Mucosa of gallbladder (tissue), 1 donor: ENCODE data around the gene ARL14. TPM values are rescaled to one million over a fixed set of nuclear protein-coding genes. Genes with fewer than 3 reads are reported as not detected.
"Not testable (repeated sequence)": the region's sequence is repeated elsewhere in the genome, so short reads cannot be mapped to it uniquely, and the experiment has no call there.

ENCODE experiments used
- DNase-seq: peaks from one replicate; pipeline ENCODE4 v3.0.0-alpha.2; 2020; ENCODE audit warnings: low spot score
- total RNA-seq: library from RNA; stranded (reverse); gene quantifications from one replicate; pipeline ENCODE4 v1.2.1, GENCODE V29; 2021
- donor health status: DM: no; HTN: no; CAD: no.

ARL14 gene
- total RNA-seq, 1 donor from 2014 or later: 18.5 TPM

- peak; percentile 21 for DNase-seq
These were observed 510 bp downstream of the ARL14 start for GRCh38 chr3:160677459-160677881.

GRCh38 chr3:160678292-160678842, 1.4 kb downstream of the ARL14 start:
- DNase-seq: peak; percentile 29

- no peak for DNase-seq
These were observed 7.4 kb downstream of the ARL14 start for GRCh38 chr3:160684368-160684740.

- no peak for DNase-seq
These were observed 8.3 kb downstream of the ARL14 start for GRCh38 chr3:160685144-160685766.

GRCh38 chr3:160686955-160687535, 10.1 kb downstream of the ARL14 start:
- no peak for DNase-seq

- no peak for DNase-seq
These were observed 14.2 kb downstream of the ARL14 start for GRCh38 chr3:160691151-160691550.

GRCh38 chr3:160691962-160692361, 15.0 kb downstream of the ARL14 start:
- no peak for DNase-seq

- DNase-seq: no peak
These were observed 16.2 kb downstream of the ARL14 start for GRCh38 chr3:160693191-160693590.

- no peak for DNase-seq
These were observed 17.4 kb downstream of the ARL14 start for GRCh38 chr3:160694345-160694744.

GRCh38 chr3:160695003-160695402, 18.0 kb downstream of the ARL14 start:
- no peak for DNase-seq

- no peak for DNase-seq
These were observed 19.0 kb downstream of the ARL14 start for GRCh38 chr3:160695915-160696327.

GRCh38 chr3:160697637-160698380, 20.8 kb downstream of the ARL14 start:
- no peak for DNase-seq

GRCh38 chr3:160698599-160699195, 21.7 kb downstream of the ARL14 start:
- DNase-seq: no peak

GRCh38 chr3:160701490-160701889, 24.5 kb downstream of the ARL14 start:
- no peak for DNase-seq

- no peak for DNase-seq
These were observed 25.3 kb downstream of the ARL14 start for GRCh38 chr3:160702290-160702689.

- DNase-seq: no peak
These were observed 27.0 kb downstream of the ARL14 start for GRCh38 chr3:160703974-160704373.

GRCh38 chr3:160707187-160707794, 30.3 kb downstream of the ARL14 start:
- DNase-seq: peak; percentile 31

- DNase-seq: no peak
These were observed 32.7 kb downstream of the ARL14 start for GRCh38 chr3:160709477-160710182.

- not testable (repeated sequence) for DNase-seq
These were observed 36.2 kb downstream of the ARL14 start for GRCh38 chr3:160713144-160713543.

GRCh38 chr3:160719710-160720109, 42.8 kb downstream of the ARL14 start:
- DNase-seq: no peak

GRCh38 chr3:160720123-160720746, 43.3 kb downstream of the ARL14 start:
- DNase-seq: no peak
